GM06990 (cell line): ENCODE measurements around the gene S100A5.

Experiments
- DNase-seq: peaks from one replicate; pipeline ENCODE4 v3.0.0-alpha.2; 2011; ENCODE audit not compliant: insufficient read length; ENCODE audit errors: extremely low read depth
- H3K27me3 ChIP-seq: replicated peaks from 2 replicates; pipeline ENCODE4 v1.6.0; 2011; ENCODE audit warnings: low read length; ENCODE audit not compliant: control insufficient read depth, insufficient read depth
- H3K36me3 ChIP-seq: 2 replicates; pipeline ENCODE4 v1.5.1; 2011; ENCODE audit warnings: low read length; ENCODE audit not compliant: control insufficient read depth, insufficient read depth
- H3K4me3 ChIP-seq: replicated peaks from 2 replicates; pipeline ENCODE4 v1.5.1; 2011; ENCODE audit warnings: low read depth, mild to moderate bottlenecking, control low read depth, low read length
- TF ChIP-seq, protein P1 (sequence below): IDR thresholded peaks from 2 replicates; pipeline ENCODE4 v1.5.1; 2011; ENCODE audit warnings: low read length, control low read depth, mild to moderate bottlenecking, inconsistent platforms; ENCODE audit not compliant: insufficient read depth, poor library complexity, severe bottlenecking

The S100A5 gene

GRCh38 chr1:153549741-153550397, 9.1 kb upstream of the S100A5 start:
- H3K4me3 ChIP-seq = no peak overlapping the region
- TF ChIP-seq, protein P1, sequence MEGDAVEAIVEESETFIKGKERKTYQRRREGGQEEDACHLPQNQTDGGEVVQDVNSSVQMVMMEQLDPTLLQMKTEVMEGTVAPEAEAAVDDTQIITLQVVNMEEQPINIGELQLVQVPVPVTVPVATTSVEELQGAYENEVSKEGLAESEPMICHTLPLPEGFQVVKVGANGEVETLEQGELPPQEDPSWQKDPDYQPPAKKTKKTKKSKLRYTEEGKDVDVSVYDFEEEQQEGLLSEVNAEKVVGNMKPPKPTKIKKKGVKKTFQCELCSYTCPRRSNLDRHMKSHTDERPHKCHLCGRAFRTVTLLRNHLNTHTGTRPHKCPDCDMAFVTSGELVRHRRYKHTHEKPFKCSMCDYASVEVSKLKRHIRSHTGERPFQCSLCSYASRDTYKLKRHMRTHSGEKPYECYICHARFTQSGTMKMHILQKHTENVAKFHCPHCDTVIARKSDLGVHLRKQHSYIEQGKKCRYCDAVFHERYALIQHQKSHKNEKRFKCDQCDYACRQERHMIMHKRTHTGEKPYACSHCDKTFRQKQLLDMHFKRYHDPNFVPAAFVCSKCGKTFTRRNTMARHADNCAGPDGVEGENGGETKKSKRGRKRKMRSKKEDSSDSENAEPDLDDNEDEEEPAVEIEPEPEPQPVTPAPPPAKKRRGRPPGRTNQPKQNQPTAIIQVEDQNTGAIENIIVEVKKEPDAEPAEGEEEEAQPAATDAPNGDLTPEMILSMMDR = no peak
- no peak for DNase-seq
- H3K27me3 ChIP-seq = no peaks in the 10 kb centered on the region; the same call in 1 of the 2 replicates
- no peaks in the 10 kb centered on the region for H3K36me3 ChIP-seq

GRCh38 chr1:153548722-153549688, 8.3 kb upstream of the S100A5 start, which contains the start of gene S100A3:
TSS of gene S100A3 (minus strand) at chr1:153549258. CDS start at chr1:153548485, 773 bp downstream.
- TF ChIP-seq, protein P1 = no peak
- no peaks in the 10 kb centered on the region; the same call in 1 of the 2 replicates for H3K27me3 ChIP-seq
- no peak within 1 kb of the TSS for H3K4me3 ChIP-seq
- DNase-seq = no peak
- H3K36me3 ChIP-seq = no peaks in the 10 kb centered on the region

DNA sequence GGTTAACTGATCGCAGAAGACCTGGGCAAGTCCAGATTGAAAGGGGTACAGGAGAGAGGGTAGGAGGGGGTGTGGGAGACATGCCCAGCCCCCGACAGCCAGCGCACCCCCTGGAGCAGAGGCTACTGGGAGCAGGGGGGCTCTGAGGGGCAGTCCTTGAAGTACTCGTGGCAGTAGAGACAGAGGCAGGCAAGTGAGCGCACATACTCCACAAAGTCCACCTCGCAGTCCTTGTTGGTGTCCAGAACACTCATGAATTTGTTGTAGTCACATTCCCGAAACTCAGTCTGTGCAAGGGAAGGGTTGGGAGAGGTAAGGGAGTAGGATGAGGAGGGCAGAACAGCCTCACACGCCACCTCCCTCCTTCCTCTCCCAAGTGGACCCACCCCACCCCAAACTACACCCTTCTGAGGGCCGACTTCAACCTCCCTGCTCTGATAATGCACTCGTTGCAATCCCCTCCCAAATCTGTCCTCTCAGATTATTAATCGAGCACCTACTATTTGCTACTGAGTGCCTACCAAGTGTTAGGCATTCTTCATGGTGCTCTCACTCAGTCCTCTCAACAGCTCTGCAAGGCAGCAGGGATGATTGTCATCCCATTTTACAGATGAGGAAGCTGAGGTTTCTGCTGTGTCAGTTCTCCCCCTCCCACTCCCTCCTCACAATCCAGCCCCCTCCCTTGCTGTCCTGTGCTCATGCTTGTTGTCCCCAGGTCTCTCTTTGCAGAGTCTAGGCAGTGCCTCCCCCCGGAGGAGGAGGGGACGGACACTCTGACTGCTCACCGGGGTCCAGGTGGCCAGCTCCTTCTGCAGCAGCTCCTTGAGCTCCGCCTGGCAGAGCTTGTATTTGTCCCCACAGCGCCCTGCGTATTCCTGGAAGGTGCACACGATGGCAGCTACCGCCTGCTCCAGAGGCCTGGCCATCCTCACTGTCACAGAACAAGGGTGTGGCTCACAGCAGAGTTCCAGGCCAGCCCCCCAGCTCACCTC, 7.1 kb upstream of the S100A5 start:
- TF ChIP-seq, protein P1 = no peak
- H3K4me3 ChIP-seq = no peak overlapping the region
- H3K27me3 ChIP-seq = no peaks in the 10 kb centered on the region; the same call in 1 of the 2 replicates
- DNase-seq = no peak
- no peaks in the 10 kb centered on the region for H3K36me3 ChIP-seq

GRCh38 chr1:153546796-153547559, 6.2 kb upstream of the S100A5 start:
- TF ChIP-seq, protein P1 = no peak
- no peak for DNase-seq
- Histone ChIP-seq H3K27me3 (no peaks in the 10 kb centered on the region; the same call in 1 of the 2 replicates), H3K4me3 (no peak overlapping the region), H3K36me3 (no peaks in the 10 kb centered on the region)
